IMR-90 (cell line): Measurements from ENCODE around the gene RUNX2. TPM values are rescaled to one million over a fixed set of nuclear protein-coding genes. Genes with fewer than 3 reads are reported as not detected.

ENCODE experiments used
- ATAC-seq: fragments of 200-7000 bp; cut with Tn5 transposase; 2 replicates; pipeline ENCODE4 v1.9.1; 2020; ENCODE audit warnings: low read depth, mild to moderate bottlenecking, moderate library complexity
- BruUV-seq: library from RNA; stranded (reverse); fragments of 400-500 nt; replicated peaks from 2 replicates; lab custom pipeline; 2021; lab: Mats Ljungman, UMichigan
- CTCF ChIA-PET: fragments of 300-600 bp; formaldehyde crosslinking; extraction: SDS; loops from one replicate; lab custom pipeline; 2021; ENCODE audit warnings: antibody characterized with exemption; lab: Yijun Ruan, JAX
- POLR2A ChIA-PET: fragments of 300-600 bp; sonication (Branson Sonifier 250); formaldehyde crosslinking; loops from one replicate; lab custom pipeline; 2022; ENCODE audit warnings: antibody characterized with exemption; ENCODE audit not compliant: unreplicated experiment; lab: Charles Lee
- DNase-seq: peaks from one replicate; pipeline ENCODE4 v3.0.0; 2013
- H2AFZ ChIP-seq: replicated peaks from 2 replicates; pipeline ENCODE3; 2013; ENCODE audit warnings: low read length, mild to moderate bottlenecking; ENCODE audit not compliant: poor library complexity
- H2AK5ac ChIP-seq: 2 replicates; pipeline ENCODE4 v1.6.1; 2013; ENCODE audit warnings: low read depth, low read length, inconsistent platforms
- H2AK9ac ChIP-seq: replicated peaks from 2 replicates; pipeline ENCODE3; 2013; ENCODE audit warnings: mild to moderate bottlenecking, low read depth, low read length, moderate library complexity; ENCODE audit not compliant: poor library complexity
- H2BK120ac ChIP-seq: 2 replicates; pipeline ENCODE4 v1.6.1; 2013; ENCODE audit warnings: low read depth, low read length, inconsistent platforms
- H2BK15ac ChIP-seq: 3 replicates; pipeline ENCODE4 v1.6.1; 2013; ENCODE audit warnings: low read depth, low read length, inconsistent platforms
- H2BK20ac ChIP-seq: 2 replicates; pipeline ENCODE4 v1.6.1; 2013; ENCODE audit warnings: low read depth, mild to moderate bottlenecking, inconsistent platforms, low read length, moderate library complexity
- H2BK5ac ChIP-seq: 2 replicates; pipeline ENCODE4 v1.6.1; 2013; ENCODE audit warnings: mild to moderate bottlenecking, low read depth, low read length, inconsistent platforms; ENCODE audit not compliant: poor library complexity, severe bottlenecking
- H3K14ac ChIP-seq: replicated peaks from 2 replicates; pipeline ENCODE4 v1.6.1; 2013; ENCODE audit warnings: low read depth, low read length, inconsistent platforms
- H3K18ac ChIP-seq: 2 replicates; pipeline ENCODE4 v1.6.1; 2013; ENCODE audit warnings: low read depth, low read length, control low read depth
- H3K23ac ChIP-seq: 2 replicates; pipeline ENCODE4 v1.6.1; 2013; ENCODE audit warnings: low read depth, low read length, inconsistent platforms
- H3K27ac ChIP-seq: 2 replicates; pipeline ENCODE4 v1.5.1; 2013; ENCODE audit warnings: mild to moderate bottlenecking, control low read depth, low read length; ENCODE audit not compliant: insufficient read depth
- H3K27me3 ChIP-seq: 2 replicates; pipeline ENCODE4 v1.6.1; 2013; ENCODE audit warnings: low read length; ENCODE audit not compliant: control insufficient read depth, insufficient read depth
- H3K36me3 ChIP-seq: 2 replicates; pipeline ENCODE4 v1.6.1; 2013; ENCODE audit warnings: low read length, mixed read lengths; ENCODE audit not compliant: control insufficient read depth, insufficient read depth
- H3K4ac ChIP-seq: 2 replicates; pipeline ENCODE4 v1.6.1; 2013; ENCODE audit warnings: low read depth, low read length, inconsistent platforms
- H3K4me1 ChIP-seq: 2 replicates; pipeline ENCODE4 v1.6.1; 2013; ENCODE audit warnings: low read length, mixed read lengths; ENCODE audit not compliant: control insufficient read depth, insufficient read depth
- H3K4me2 ChIP-seq: 2 replicates; pipeline ENCODE4 v1.6.1; 2013; ENCODE audit warnings: low read depth, mild to moderate bottlenecking, control low read depth, low read length, moderate library complexity
- H3K4me3 ChIP-seq: 2 replicates; pipeline ENCODE4 v1.5.1; 2013; ENCODE audit warnings: low read depth, mild to moderate bottlenecking, control low read depth, low read length, moderate library complexity; ENCODE audit not compliant: insufficient read depth
- H3K56ac ChIP-seq: 2 replicates; pipeline ENCODE4 v1.6.1; 2013; ENCODE audit warnings: low read length, inconsistent platforms; ENCODE audit not compliant: insufficient read depth; ENCODE audit errors: extremely low read depth
- H3K79me1 ChIP-seq, 2 experiments: 2 replicates each; pipeline ENCODE4 v1.6.1; 2013; ENCODE audit warnings: low read length in 2 of 2, inconsistent platforms in 1 of 2, low read depth in 1 of 2
- H3K9ac ChIP-seq: 2 replicates; pipeline ENCODE4 v1.6.1; 2013; ENCODE audit warnings: low read depth, low read length, control low read depth
- H3K9me1 ChIP-seq: 2 replicates; pipeline ENCODE4 v1.6.1; 2013; ENCODE audit warnings: low read length, inconsistent platforms; ENCODE audit not compliant: insufficient read depth
- H3K9me3 ChIP-seq: 2 replicates; pipeline ENCODE4 v1.6.1; 2013; ENCODE audit warnings: low read length; ENCODE audit not compliant: control insufficient read depth, insufficient read depth
- H4K20me1 ChIP-seq: 2 replicates; pipeline ENCODE4 v1.6.1; 2013; ENCODE audit warnings: low read length, inconsistent platforms; ENCODE audit not compliant: insufficient read depth
- H4K5ac ChIP-seq: 2 replicates; pipeline ENCODE4 v1.6.1; 2013; ENCODE audit warnings: mild to moderate bottlenecking, low read depth, low read length, control low read depth
- H4K8ac ChIP-seq, 2 experiments: 2 replicates each; pipeline ENCODE4 v1.6.1; 2013; ENCODE audit warnings: low read depth in 2 of 2, low read length in 2 of 2, control low read depth in 1 of 2, inconsistent platforms in 1 of 2
- H4K91ac ChIP-seq: 2 replicates; pipeline ENCODE4 v1.6.1; 2013; ENCODE audit warnings: low read depth, low read length, inconsistent platforms; ENCODE audit not compliant: insufficient read depth
- WGBS, 2 experiments: methylation state at CpG; one replicate each; pipeline versions ENCODE4 v1.1.5 to v1.1.7; 2013; ENCODE audit warnings: missing lambda C conversion rate in 2 of 2; ENCODE audit not compliant: insufficient read length in 1 of 2; ENCODE audit errors: extremely low coverage in 2 of 2; 5-methylcytosine and 5-hydroxymethylcytosine counted together
- dilution Hi-C: fragments of 300-500 bp; cut with HindIII; formaldehyde crosslinking; loops from one replicate; pipeline ENCODE4 v1.14.3; 2018; ENCODE audit warnings: low sequenced_read_pairs; ENCODE audit not compliant: unreplicated experiment
- in situ Hi-C: fragments of 300-500 bp; cut with MboI; formaldehyde crosslinking; loops from 3 replicates; pipeline ENCODE4 v1.14.3; 2019; ENCODE audit warnings: low sequenced_read_pairs, inconsistent platforms, mixed read lengths
- intact Hi-C: fragments of 100-400 bp; cut with micrococcal nuclease; formaldehyde crosslinking; loops from 2 replicates; pipeline ENCODE4 v1.10.0; 2022
- polyA plus RNA-seq, 3 experiments: library from polyadenylated mRNA; depleted of rRNA; stranded (reverse); fragments of >200 nt; gene quantifications; 2 replicates each; pipeline ENCODE4 v1.2.3, GENCODE V29; 2012; ENCODE audit warnings: low replicate concordance in 1 of 3
- total RNA-seq: library from RNA; depleted of rRNA; stranded (reverse); fragments of >200 nt; gene quantifications from 2 replicates; pipeline ENCODE4 v1.2.3, GENCODE V29; 2012
- TF ChIP-seq, protein P1 (sequence below): conservative IDR thresholded peaks from 2 replicates; pipeline ENCODE4 v1.5.1; 2012; ENCODE audit warnings: mild to moderate bottlenecking, low read depth, low read length, improper control_type of control experiment

The RUNX2 gene
- total and polyA plus RNA-seq, 2 of the 4 experiments (the other 2 are of a cell fraction), result 2.3 to 4.7 TPM

DNA sequence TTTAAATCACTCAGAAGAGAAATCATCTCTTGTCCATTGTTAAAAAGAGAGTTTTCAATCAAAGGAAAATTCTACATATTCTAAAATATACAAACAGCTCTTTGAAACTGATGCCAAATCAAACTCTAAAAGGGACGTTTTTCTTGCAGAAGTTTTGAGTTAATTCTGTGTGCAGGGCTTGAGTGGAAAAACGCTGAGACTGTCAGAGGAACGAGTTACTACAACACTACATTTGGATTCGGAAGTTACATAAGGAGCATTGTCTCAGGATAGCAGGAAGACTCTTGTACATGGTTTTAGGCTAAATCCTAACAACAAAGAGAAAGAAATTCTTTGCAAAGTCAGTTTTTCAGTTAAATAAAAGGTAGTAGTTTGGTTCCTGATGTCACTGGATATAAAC is 205.3 kb downstream of the RUNX2 start:
- Histone ChIP-seq H2BK120ac (peak overlapping the region; percentile 6; the same call in 1 of the 2 replicates), H3K9ac (no peak overlapping the region; the same call in 1 of the 2 replicates), H4K91ac (no peak overlapping the region), H4K20me1 (no peaks in the 10 kb centered on the region), H2AFZ (no peak overlapping the region), H2BK15ac (no peak overlapping the region), H3K56ac (no peak overlapping the region), H2AK9ac (no peak overlapping the region), H3K4me1 (peaks cover 6% of the 10 kb centered on the region), H3K9me3 (no peaks in the 10 kb centered on the region), H4K5ac (no peak overlapping the region; the same call in 1 of the 2 replicates), H3K4me3 (peak overlapping the region; percentile 40; the same call in 1 of the 2 replicates), H2BK5ac (no peak overlapping the region), H4K8ac (0 out of 4 replicates have a peak overlapping the region, but pooled peaks of 1 of the 2 experiments have one; percentile 44), H3K27ac (no peak overlapping the region), H3K14ac (no peak overlapping the region; the same call in 1 of the 2 replicates), H3K36me3 (no peaks in the 10 kb centered on the region), H3K27me3 (no peaks in the 10 kb centered on the region), H3K79me1 (peaks cover 0 to 11% of the 10 kb centered on the region in 2 experiments; a peak in 2 of 4 replicates), H3K4ac (no peak overlapping the region), H3K9me1 (peaks cover 8% of the 10 kb centered on the region), H2AK5ac (no peak overlapping the region), H3K4me2 (peak overlapping the region; percentile 96), H3K18ac (peak overlapping the region; percentile 69; the same call in 1 of the 2 replicates), H3K23ac (peak overlapping the region; percentile 28; the same call in 1 of the 2 replicates), H2BK20ac (no peak overlapping the region)
- no TSS peak for BruUV-seq
- ATAC-seq (peak; percentile 65), DNase-seq (peak; percentile 31)
- ChIA-PET CTCF (no interaction called here), POLR2A (no interaction called here)
- TF ChIP-seq, protein P1, sequence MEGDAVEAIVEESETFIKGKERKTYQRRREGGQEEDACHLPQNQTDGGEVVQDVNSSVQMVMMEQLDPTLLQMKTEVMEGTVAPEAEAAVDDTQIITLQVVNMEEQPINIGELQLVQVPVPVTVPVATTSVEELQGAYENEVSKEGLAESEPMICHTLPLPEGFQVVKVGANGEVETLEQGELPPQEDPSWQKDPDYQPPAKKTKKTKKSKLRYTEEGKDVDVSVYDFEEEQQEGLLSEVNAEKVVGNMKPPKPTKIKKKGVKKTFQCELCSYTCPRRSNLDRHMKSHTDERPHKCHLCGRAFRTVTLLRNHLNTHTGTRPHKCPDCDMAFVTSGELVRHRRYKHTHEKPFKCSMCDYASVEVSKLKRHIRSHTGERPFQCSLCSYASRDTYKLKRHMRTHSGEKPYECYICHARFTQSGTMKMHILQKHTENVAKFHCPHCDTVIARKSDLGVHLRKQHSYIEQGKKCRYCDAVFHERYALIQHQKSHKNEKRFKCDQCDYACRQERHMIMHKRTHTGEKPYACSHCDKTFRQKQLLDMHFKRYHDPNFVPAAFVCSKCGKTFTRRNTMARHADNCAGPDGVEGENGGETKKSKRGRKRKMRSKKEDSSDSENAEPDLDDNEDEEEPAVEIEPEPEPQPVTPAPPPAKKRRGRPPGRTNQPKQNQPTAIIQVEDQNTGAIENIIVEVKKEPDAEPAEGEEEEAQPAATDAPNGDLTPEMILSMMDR, result no peak
- no CpG with 5 or more reads among the region's 4 CpGs for WGBS, 2 experiments
- intact Hi-C loops, result loop anchor here (5.0 kb wide), 1 partner anchor 179 kb away; no protein-coding TSS in a partner anchor
- dilution Hi-C loops, result no loop called here
- in situ Hi-C loops, result no loop called here
